ENCODE data around the gene CNKSR2.

GRCh38 chrX:21373001-21373400 lies 1.2 kb upstream of the CNKSR2 start:
- TF ChIP-seq ZNF396 (CRISPR knock-in tag; IDR thresholded peaks at IDR 0.05; ENCODE audit: borderline replicate concordance), result no peak
- TF ChIP-seq FOXP1 (CRISPR knock-in tag; IDR thresholded peaks at IDR 0.05; ENCODE audit: borderline replicate concordance), result no peak

All from WTC11 (cell line).